ACHN (cell line): ENCODE results near the gene MAPKAPK3.

ENCODE experiments used
- DNase-seq: peaks from one replicate; pipeline ENCODE4 v3.0.0-alpha.2; 2015
- in situ Hi-C: cut with HindIII; loops from 2 replicates; pipeline ENCODE4 v1.10.0; 2017; ENCODE audit warnings: low sequenced_read_pairs, low pct_ligation_motif_present, low pct_unique_long_range_greater_than_20kb

MAPKAPK3 gene

DNA sequence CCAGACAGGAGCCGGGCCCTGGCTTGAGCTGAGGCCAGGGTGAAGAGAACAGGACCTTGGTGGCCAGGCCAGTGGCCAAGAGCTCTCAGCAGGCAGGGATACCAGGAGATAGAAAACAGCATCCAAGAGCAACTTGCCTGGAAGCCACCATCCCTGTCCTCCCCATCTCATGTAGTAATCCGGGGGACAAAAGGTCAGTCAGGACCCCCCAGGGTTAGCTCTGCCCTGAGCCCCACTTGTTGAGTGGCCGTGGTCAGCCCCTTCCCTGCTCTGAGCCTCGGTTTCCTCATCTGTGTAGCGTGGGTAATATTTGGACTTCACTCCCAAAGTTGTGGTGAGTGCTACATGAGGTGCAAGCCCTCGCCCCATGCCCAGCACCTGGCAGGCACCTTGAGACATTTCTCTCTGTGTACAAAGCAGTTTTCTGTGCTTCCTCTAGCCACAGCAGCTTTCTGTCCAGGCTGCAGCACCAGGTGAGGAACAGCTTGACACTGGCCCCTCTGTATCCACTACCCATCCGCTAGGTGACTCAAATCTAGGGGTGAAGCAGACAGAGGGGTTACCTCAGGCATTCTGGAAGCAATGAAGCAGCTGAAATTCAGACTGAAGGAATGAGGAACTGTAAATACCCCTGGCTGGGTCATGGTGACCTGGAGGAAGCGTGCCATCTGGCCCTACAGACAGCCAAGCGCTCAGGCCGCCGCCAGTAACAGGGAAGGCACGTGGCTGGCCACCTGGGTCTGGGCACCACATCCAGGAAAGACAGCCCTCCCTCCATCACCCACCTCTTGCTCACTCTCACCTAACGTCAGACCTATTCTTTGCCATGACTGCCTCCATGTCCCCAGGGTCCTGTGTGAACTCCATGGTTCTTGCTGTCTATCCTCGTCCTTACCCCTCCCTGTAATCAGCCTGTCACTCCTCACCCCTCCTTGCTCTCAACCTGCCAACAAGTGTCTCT is 12.0 kb upstream of the MAPKAPK3 start:
- DNase-seq = no peak
- in situ Hi-C loops = no loop called here

- in situ Hi-C loops = no loop called here
Observed at GRCh38 chr3:50605901-50606326, 11.0 kb upstream of the MAPKAPK3 start.

DNA sequence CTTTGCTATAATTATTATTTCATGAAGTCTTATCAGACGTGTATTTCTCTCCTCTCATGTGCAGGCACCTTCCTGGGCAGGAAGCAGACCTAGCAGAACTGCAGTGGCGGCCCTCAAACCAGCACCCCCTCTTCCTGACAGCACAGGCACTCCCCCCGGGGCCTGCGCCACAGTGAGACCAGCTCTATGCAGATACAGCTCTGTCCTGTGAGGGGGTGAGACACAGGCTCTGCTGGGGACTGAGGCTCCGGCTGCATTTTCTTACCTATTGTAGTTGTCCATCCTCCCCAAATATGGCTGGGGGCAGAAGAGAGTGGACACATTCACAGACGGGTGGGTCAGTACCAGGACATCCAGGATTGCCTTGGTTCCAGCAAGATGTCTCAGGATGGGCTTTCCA is 10.4 kb upstream of the MAPKAPK3 start:
- no peak for DNase-seq
- in situ Hi-C loops = no loop called here

More at GRCh38 chr3:50605901-50606326, 11.0 kb upstream of the MAPKAPK3 start:
- DNase-seq = peak; percentile 34

- DNase-seq = no peak
- in situ Hi-C loops = no loop called here
Observed at GRCh38 chr3:50607271-50608091, 9.5 kb upstream of the MAPKAPK3 start.

DNA sequence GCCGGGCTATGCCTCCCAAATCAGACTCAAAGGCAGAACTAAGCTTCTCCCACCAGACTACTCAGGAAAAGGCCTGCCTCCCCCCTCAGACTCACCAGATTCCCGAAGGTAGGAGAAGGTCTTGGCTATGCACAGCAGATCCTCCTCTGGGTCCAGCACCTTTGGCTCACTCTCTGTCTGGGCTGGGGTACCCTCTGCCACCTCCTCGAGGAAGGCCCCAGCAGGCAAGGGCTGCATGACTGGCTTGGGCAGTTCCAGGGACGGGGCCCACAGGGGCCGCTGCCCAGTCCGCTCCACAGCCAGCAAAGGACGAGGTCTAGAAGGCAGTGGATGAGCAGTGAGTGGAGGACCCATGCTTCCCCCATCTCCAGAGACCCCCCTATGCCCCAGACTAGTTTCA is 8.7 kb upstream of the MAPKAPK3 start:
- DNase-seq = no peak
- in situ Hi-C loops = no loop called here

- no peak for DNase-seq
- in situ Hi-C loops = no loop called here
Observed at GRCh38 chr3:50609071-50609762, 7.7 kb upstream of the MAPKAPK3 start.

DNA sequence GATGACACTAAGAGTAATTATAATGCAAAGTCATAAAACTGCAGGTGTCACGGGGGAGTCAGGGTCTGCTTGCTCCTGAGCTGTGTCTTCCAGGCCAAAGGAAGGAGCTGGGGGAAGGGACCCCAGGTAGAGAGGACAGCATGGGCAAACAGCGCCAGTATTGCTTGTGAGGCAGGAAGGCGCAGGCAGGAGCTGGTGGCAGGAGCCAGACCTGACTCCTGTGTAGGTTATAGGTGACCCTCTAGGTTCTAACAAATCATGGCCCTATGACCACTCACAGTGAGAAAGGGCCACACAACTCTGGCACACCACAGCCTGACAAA is 7.2 kb upstream of the MAPKAPK3 start:
- DNase-seq = no peak
- in situ Hi-C loops = no loop called here

- in situ Hi-C loops = no loop called here
- DNase-seq = no peak
Observed at GRCh38 chr3:50610181-50610971, 6.6 kb upstream of the MAPKAPK3 start.

GRCh38 chr3:50610992-50611463 is 5.9 kb upstream of the MAPKAPK3 start:
- in situ Hi-C loops = no loop called here
- no peak for DNase-seq

GRCh38 chr3:50611464-50612233 is 5.3 kb upstream of the MAPKAPK3 start, which contains the start of gene CISH:
TSS of gene CISH (minus strand) at chr3:50611774. CDS start at chr3:50611650, 124 bp downstream.
- in situ Hi-C loops = no loop called here
- peak; percentile 92 for DNase-seq

DNA sequence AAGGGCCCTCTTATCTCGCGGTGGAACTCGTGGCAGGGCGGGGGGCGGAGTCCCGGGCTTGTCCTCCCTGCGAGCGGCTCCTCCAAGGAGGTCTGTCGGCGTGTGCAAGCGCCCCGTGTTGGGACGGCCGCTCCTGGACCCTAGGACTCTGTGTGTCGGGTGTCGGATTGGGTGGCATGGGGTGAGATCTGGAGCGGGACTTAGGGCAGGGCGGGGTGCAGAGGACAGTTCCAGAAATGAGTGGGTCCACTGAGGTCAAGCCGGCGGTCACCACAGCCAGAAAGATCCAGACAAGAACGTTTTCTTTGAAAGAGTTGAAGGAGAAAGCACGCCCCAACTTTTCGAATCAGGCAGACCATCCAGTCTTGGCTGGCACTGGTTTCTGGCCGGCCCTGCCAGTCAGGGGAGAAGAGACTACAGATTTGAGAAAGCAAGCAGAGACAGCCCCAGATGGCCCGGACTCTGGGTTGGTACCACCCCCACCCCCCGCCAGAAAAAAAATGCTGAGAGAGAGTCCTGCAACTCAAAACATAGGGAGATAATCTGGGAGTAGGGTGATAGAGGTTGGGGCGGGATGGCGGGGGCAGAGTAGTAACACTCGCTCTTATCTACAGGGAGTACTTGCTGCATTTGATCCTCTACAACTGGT is 4.6 kb upstream of the MAPKAPK3 start:
- in situ Hi-C loops = no loop called here
- DNase-seq = no peak

DNA sequence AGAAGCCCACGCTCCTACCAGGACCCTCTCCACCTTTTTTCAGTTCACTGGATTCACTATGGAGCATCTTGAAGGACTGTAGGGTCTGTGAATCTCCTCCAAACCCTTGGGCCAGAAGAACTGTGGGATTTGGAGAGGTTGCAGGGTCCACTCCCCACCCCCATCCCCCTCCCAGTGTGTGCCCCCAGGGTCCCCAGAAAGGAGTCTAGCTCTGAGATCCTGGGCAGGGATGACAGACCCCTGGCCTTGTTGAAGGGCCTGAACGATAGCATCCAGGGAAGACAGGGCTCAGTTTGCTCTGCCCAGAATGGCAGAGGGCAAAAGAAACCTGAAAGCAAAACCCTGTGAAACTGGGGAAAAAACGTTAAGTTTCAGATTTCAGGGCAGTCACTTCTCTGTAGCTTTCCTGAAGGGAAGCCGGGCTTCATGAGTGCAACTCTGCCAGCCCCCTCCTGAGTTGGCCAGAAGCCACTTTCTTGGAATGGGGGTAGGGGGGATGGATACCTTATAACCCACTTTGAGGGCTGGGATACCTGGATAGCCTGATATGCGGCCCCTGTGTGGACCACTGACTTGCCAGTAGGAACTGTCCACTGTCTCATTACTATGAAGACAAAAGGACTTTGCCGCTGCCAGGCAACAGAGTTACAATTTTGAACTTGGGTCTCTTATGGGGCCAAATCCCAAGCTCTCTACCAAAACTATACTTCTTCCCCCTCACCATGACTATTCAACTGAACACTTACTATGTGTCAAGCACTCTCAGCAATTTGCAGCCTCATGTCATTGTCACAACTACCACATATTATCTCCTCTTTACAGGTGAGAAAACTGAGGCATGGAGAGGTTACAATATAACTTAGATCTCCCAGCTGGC is 3.7 kb upstream of the MAPKAPK3 start:
- in situ Hi-C loops = no loop called here
- DNase-seq = no peak

DNA sequence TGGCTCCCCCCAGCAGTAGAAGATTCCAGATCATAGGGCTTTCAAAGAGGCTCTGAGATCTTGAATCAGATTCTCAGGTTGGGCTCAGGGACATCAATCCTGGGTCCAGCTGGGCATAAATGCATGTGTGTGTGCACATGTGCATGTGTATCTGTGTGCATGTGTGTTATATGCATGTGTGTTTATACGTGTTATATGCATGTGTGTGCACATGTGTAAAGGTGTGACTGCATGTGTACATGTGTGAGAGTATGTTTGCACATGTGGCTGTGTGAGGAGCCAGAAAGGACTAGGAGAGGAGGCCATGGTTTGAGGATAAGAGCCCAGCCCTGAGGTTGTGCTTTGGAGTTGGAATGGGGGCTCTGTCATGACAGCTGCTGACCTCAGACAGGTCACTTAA is 1.8 kb upstream of the MAPKAPK3 start:
- in situ Hi-C loops = no loop called here
- no peak for DNase-seq

GRCh38 chr3:50616003-50616769 is 765 bp upstream of the MAPKAPK3 start:
- in situ Hi-C loops = no loop called here
- DNase-seq = peak; percentile 79

DNA sequence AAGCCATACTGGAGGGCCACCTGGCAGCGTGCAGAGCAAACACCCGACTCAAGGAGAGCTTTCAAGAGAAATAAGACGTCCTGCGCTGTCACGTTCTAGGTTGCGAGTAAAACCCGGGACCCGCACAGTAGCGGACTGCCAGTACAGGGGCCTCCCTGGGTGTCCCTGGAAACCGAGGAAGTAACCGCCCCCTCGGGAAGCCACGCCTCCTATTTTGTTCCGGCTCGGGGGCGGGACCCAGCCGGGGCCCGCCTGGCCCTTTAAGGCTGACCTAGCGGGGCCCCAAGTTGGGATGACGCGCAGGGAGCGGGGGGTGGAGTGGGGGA is 218 bp upstream of the MAPKAPK3 start:
- in situ Hi-C loops = no loop called here
- peak; percentile 86 for DNase-seq
